Left colon (tissue), 2 donors: Measurements from ENCODE around the gene PLXNA4. TPM values are rescaled to one million over a fixed set of nuclear protein-coding genes. Genes with fewer than 3 reads are reported as not detected.

Source experiments
- ATAC-seq: fragments of 200-7000 bp; cut with Tn5 transposase; one replicate; pipeline ENCODE4 v1.9.1; 2020; ENCODE audit warnings: mild to moderate bottlenecking, moderate library complexity
- DNase-seq, 2 donors: peaks; one replicate each; pipeline ENCODE4 v3.0.0-alpha.2; 2020
- intact Hi-C, 2 donors: fragments of 100-400 bp; cut with DNase I in 1 of 2; cut with micrococcal nuclease in 1 of 2; formaldehyde crosslinking; loops; one replicate each; pipeline versions ENCODE4 v1.11.2 to v1.14.0; 2022; cut with DNase I, micrococcal nuclease
- total RNA-seq, 2 donors: library from RNA; stranded (reverse); fragmentation: NEBNext Ultra II Directional; extraction: Animal tissue kit (Norgen Biotek cat#: 25700); gene quantifications; one replicate each; pipeline ENCODE4 v1.2.1, GENCODE V29; 2021
- donor health status: DM: no; HTN: no; CAD: no.
- donor health status: DM: yes; HTN: yes; CAD: no.

PLXNA4 gene
- total RNA-seq, 2 donors from 2014 or later = 1.1 to 1.3 TPM

DNA sequence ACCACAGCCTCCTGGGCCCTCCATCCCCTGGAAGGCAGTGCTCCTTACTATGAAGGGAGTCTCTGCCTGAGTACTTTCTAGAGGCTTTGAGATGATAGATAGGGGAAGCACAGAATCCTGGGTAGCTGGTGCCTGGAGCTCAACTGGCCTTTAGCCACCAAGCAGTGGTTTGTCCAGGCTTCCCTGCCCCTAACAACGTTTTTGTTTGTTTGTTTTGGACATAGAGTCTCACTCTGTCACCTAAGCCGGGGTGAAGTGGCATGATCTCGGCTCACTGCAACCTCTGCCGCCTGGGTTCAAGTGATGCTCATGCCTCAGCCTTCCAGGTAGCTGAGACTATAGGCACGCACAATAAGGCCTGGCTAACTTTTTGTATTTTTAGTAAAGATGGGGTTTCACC is 289.4 kb downstream of the PLXNA4 start:
- DNase-seq = no peak
- intact Hi-C loops = no loop called here
- no peak for ATAC-seq

DNA sequence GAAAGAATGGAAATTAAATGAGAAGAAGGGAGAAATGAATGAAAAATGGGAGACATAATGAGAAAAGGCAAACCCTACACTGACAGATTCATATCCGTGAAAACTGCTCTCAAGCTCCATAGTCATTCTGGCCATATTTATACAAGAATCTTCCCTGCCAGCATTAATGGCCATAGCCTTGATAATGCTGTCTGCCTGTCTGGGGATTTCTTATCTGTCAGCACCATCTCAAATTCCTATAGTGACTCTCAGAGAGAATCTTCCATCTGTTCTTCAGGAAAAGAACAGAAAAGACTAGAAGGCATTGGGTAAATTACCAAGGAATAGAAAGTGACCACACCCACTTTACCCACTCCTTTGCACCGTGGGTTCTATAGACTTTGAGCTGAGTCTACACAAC is 295.9 kb downstream of the PLXNA4 start:
- intact Hi-C loops = no loop called here
- ATAC-seq = no peak
- DNase-seq = no peak

DNA sequence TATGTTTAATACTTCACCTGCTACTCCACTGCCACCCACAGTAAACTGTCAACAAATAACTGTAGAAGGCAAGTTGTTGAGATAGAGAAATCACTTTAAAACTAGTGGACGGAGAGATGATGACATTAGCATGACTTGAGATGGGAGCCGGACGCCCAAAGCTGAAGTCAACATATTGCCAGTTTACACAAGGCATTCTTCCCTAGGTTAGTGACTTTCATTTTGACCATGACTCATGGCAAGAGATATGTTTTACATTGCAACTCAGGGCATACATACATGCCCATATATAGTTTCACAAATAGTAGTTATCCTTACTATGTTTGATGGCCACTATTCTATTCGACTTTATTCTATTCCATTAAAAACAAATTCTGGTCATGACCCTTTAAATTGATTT is 296.6 kb downstream of the PLXNA4 start:
- intact Hi-C loops = no loop called here
- DNase-seq (no peak), ATAC-seq (no peak)

DNA sequence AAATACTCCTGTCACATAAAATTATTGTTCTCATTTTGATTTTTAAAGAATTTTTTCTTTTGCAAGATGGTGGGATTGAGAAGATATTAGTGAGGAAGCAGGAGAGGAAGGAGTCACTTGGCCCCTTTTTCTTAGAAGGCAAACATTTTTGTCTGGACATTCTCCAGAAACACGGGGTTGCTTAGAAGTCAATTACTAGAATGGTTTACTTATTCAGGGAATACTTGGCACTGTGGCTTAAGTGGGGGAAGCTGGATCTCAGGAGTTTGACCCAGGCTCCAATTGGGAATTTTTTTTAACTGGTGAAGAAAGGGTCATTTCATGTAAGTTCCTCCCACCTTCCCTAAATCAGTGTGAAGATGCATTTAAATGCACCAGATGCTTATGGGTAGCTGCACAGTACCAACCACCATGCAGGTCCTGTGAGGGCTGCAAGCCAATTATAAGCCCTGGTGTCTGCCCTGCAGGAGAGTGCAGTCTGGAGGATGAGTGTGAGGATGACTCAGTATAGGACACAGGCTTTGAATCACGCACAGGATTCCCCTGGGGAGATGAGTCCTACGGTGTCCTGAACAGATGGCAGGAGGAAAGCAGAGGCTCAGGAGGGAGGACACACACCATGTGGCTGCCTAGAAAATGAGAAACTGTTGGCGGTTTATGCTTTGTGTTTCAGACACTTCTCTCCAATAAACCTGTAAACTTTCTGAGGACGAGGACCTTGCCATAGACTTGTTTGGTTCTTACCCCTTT is 299.1 kb downstream of the PLXNA4 start:
- ATAC-seq (no peak), DNase-seq (no peak)
- intact Hi-C loops = no loop called here

DNA sequence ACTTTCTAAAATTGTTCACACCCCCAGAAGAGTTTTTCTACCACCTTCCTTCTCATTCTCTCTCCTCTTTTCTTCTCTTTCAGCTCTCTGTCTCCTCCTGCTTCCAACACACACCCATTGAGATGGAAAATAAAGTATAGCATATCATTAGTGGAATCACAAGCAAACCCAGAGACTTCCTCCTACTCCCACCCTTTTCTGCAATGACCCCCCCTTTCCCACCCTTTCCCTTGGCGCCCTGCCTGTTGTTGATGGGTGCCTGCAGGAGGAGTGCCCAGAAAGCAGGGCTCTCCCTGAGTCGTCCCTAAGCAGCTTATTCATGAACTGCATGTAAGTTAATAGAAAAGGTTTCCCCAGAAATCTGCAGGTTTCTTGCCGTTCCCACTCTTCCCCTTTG is 300.0 kb downstream of the PLXNA4 start:
- no peak for DNase-seq

DNA sequence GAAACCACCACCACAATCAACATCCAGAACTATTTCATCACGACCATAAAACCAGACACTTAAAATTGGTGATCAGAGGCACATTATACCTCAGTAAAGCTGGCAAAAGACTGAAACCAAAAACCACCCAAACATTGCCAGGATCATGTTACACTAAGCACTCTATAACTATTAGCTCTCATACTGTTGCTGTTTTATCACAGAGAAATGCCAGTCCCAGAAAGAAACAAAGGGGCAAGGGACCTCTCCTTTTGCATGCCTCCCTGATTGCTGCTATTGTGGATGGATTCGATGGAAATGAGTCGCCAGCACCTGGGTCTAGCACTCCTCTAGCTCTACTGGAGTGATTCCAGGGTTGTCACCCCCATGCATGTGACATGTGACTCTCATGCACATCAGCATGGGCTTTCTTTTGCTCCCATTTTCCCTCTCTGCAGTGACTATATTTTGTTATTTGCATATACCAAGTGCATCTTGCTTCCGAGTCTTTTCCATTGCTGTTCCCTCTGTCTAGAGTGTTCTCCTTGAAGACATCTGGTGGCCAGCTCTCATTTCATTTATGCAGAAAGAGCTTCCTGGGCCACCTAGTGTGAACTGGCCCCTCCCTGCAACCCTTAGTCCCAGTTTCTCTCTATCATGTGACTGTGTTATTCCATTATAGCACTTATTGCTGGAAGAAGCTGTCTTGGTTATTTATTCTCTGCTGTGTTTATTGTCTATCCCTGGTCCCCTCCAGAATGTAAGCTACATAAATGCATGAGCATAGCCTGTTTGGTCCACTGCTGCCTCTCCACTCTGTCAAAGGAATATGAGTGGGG is 300.6 kb downstream of the PLXNA4 start:
- ATAC-seq = peak; percentile 83
- no peak for DNase-seq

More for the DNA sequence above, 300.0 kb downstream of the PLXNA4 start:
- intact Hi-C loops = no loop called here
- peak; percentile 56 for ATAC-seq

DNA sequence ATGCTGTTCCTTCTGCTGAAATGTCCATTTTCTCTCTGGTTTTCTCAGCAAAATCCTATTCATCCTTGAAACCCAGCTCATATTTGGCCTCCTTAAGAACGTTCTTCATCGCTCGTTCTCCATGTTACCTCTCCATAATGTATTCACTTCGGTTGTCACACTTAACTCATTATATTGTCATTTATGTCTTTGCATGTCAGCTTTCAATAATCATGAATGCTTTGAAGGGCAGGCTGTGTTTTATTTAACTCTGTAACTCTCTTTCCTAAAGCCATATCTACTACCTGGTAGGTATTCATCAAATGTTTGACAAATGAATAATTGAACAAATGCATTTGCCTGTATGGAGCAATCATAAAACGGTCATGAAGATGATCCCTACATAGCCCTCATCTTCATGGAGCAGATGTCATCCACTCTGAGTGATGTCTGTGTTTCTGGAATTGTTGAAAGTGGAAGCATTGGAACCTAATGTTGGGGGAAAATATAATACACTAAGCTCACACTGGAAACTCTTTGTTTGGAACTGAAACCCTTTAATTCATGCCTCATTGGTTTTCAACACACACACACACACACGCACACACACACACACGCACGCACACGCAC is 303.4 kb downstream of the PLXNA4 start:
- ATAC-seq (no peak), DNase-seq (no peak)
- intact Hi-C loops = no loop called here

More for the DNA sequence above, 300.6 kb downstream of the PLXNA4 start:
- intact Hi-C loops = no loop called here

DNA sequence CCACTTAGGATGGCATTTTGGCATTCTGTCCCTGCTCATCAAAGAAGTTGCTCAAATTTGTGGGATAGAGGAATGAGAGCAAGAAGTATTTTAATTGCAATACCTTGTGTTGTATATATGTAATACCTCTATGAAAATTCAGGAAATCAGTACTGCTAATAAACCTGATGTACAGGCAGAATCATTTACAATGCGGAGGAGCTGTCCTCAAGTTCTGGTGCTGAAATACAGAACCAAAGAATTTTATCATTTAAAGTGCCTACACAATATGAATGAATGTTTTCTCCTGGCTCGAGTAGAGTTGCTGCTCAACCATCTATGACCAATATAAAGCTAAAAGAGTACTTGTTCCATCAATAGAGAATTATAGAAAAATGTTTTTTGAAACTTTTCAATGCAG is 305.8 kb downstream of the PLXNA4 start:
- ATAC-seq = no peak
- intact Hi-C loops = no loop called here
- no peak for DNase-seq

DNA sequence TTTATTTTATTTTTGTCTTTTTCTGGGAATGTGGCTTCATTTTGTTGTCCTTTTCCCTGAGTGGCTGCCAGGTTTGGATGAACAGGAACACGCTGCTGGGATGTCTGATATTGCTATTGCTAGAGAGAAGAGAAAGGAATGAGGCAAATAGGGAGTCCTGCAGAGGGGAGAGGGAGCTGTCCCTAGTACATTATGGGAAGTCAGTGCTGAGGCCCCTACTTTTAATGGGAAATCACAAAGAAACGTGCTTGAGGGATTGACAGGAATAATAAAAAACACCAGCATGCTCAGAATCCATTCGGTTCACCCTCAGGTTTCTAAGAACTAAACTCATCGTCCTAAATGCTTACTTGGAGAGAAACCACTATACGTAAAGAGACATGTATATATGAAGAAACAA is 306.6 kb downstream of the PLXNA4 start:
- no peak for DNase-seq
- intact Hi-C loops = no loop called here
- no peak for ATAC-seq

DNA sequence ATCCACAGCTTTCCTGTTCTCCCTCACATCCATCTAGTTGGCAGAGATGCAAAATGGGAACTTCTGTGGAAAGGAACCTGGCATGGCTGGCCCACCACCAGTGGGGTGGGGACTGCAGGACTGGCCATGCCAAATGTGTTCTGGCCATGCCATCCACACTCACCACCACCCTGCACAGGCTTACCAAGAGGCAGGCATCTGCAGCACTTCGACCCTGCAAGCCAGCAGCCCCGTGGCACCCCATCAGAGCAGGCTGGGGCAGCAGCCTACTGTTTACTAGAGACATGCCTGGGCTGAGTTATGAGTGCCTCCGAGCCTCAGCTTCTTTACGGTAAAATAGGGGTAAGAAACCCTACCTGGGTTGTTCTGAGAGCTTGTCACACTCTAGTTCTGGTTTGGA is 313.1 kb downstream of the PLXNA4 start:
- no peak for ATAC-seq
- DNase-seq = no peak
- intact Hi-C loops = no loop called here

DNA sequence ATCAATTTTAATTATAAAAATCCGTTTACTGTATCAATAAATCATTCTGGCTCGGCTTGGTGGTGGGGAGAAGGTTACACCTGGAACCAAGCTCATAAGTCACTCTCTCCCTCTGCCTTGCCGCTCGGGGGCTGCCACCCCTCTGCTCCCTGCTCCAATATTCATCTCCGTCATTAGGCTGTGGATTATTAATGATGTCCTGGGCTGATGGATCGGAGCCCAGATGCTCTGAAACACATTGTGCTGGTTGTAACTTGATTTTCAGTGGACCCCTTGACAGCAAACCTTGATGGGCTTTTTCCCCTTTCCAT is 314.2 kb downstream of the PLXNA4 start:
- no peak for DNase-seq
- intact Hi-C loops = no loop called here
- ATAC-seq = no peak

DNA sequence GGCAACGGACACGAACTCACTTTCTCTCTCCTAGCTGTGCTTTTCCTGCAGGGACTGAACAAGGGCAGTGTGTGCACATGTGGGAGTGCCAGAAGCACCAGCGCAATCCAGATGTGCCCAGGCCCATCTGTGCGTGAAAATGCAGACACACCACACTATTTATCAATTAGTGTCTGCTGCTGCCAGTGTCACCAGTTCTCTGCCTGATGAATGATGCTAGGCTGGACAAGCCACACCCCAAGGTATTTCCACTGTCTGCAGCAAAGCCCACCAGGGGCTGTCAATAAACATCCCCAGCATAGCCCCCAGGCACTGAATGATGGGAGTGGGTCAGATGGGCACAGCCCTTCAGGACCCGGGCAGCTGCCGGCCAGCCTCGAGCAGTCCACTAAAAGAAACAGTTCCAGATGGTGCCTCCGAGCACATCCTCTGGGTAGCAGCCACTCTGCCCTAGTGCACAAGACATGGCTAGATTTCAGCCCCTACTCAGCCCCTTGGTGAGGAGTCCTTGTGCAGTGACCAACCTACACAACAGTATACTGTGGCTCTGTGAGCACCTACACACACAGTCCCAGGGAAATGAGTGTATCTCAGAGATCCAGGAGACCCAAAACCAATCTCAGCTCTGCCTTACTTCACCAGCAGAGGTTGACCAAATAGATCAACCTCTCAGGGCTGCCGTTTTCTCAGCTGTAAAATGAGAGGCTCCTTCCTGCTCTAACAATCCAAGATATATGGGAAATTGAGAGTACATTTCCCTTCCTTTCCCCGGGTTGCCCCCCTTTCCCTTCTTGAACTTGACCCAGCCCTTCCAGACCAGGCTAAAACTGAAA is 314.7 kb downstream of the PLXNA4 start:
- DNase-seq (no peak), ATAC-seq (no peak)
- intact Hi-C loops = no loop called here

DNA sequence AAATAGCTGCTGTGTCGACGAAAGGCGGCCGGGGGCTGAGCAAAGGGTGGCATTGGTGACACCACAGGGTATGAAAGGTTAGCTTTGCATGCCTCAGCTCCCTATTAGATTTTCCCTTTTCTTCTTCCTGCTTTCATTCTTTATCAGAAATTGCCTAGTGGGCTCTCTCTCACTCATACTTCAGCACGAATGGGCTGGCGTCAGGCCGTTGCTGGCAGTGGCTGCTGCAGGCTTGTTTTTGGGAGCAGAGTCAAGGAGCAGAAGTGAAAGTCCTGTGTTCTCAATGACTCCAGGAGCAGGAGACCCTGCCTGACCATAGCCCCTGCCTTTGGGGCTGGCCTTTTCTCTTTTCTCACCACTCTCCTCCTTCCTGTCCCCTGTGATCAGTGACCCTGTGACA is 318.0 kb downstream of the PLXNA4 start:
- ATAC-seq (no peak), DNase-seq (no peak)
- intact Hi-C loops = no loop called here

DNA sequence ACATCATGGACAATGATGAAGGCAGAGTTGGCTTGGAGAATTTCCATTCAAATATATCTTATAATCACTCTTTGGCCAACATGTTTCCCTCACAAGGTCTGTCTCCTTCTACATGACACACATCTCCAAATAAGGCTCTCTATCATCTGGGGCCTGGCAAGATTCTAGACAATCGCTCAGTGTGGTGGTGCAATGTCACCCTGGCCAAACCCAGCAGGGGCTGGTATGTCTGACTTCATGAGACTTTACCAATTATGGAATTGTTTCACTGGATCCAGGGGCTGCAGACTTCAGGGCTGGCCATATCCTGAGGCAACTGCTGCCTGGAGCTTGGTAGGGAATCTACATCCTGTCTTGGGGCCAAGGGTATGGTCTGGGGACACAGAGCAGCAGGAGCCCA is 319.0 kb downstream of the PLXNA4 start:
- ATAC-seq (no peak), DNase-seq (no peak)
- intact Hi-C loops = no loop called here

DNA sequence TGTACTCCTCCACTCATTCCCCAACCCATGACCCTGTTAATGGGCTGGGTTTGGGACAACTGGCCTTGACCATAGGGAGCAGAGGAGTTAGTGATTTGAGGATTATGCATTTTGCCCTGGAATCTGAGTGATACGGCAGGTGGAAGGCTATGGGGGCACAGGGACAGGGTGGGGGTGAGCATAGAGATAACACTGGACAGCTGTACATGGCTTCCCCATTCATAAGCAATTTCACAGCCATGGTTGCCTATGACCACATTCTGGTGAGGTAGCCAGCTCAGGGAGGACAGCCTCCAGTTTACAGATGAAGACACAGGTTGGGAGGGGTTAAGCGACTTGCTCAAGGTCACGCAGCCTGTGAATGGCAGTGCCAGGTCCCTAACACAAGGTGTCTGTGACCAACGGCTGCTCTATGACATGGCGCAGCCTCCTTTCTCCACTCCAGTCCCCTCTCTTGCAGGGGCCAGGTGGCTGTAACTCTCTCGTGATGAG is 319.5 kb downstream of the PLXNA4 start:
- ATAC-seq = no peak
- intact Hi-C loops = no loop called here
- no peak for DNase-seq

DNA sequence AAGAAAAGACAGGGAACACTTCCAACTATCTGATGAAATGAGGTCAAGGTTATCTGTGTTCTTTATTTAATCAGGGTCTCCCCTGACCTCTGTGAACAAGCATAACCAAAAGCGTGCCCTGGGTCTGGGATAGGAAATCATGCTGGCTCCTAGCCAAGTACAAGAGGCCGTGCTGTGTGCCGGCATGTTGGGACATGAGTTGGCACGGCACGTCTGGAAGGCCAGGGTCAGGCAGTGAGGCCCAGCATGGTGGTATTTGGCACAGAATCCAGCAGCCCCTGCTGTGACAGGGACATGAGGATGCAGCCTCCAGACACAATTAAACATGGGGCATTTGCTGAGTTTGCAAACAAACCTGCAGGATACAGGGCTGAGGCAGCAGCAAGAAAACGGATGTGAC is 320.4 kb downstream of the PLXNA4 start:
- ATAC-seq (no peak), DNase-seq (peak in 1 of 2 donors; percentile 34)
- intact Hi-C loops = no loop called here

DNA sequence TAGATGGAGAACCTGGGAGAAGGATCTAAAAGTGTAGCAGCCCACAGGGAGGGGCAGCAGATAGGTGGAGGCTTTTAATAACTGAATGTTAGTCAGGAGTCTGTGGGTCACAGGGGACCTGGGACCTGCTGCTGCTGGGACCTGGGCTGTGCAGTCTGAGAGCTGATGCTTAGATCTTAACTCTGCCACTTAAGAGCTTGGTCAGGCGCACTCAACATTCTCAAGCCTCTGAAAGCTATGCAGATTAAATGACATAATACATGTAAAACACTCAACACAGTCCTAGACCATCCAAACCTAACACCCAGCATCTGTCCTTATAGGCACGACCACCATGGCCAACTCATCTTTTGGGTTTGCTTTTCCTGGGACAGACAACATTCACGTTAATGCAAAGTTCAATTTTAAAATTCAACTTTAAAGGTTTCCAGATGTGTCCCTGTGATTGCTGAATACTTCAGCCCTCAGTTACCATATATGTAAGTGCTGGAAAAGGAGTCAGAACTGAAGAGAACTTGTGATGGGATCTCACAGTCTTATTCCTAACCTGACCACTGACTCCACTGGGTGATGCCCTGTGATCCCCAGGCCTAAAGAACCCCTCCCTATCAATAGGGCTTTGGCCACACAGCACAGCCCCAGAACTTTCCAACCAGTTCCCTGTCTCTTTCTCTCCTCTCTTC is 321.0 kb downstream of the PLXNA4 start:
- ATAC-seq (no peak), DNase-seq (no peak)
- intact Hi-C loops = no loop called here

DNA sequence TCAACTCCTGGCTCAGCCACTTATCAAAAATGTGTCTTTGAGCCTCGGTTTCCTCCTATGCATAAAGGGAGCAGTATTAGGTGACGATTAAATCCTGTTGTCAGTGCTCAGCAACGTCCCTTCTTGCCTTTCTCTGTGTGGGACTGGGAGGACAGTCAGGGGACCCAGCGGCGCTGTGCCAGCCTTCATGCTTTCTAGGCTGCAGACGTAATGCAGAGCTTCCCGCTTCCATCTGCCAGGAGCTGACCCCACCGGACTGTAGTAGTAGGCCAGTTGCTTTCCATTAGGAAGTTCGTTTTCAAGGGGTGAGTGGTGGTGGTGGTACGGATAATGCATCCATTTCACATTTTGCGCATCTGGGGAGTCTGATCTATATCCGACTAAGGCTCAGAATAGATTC is 321.8 kb downstream of the PLXNA4 start:
- DNase-seq (no peak), ATAC-seq (no peak)
- intact Hi-C loops = loop anchor here in 1 of 2 donors (5.0 kb wide), 1 partner anchor 307 kb away; no protein-coding TSS in a partner anchor

DNA sequence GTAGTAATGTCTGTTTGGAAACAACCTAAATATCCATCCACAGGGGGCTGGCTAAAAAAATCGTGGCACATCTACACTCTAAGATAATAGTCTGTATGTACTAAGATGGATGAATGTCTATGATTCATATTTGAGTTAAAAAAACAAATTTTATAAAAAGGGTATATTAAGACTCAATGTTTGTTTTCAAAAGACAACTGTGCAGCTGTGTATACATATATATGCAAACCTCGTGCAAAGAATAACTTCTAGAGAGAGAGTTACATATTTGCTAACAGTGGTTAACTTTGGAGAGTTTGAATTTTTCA is 323.5 kb downstream of the PLXNA4 start:
- intact Hi-C loops = loop anchor here in 1 of 2 donors (5.0 kb wide), 1 partner anchor 305 kb away; no protein-coding TSS in a partner anchor
- DNase-seq (no peak), ATAC-seq (no peak)
